ENCODE results near the gene AKAIN1.

DNA sequence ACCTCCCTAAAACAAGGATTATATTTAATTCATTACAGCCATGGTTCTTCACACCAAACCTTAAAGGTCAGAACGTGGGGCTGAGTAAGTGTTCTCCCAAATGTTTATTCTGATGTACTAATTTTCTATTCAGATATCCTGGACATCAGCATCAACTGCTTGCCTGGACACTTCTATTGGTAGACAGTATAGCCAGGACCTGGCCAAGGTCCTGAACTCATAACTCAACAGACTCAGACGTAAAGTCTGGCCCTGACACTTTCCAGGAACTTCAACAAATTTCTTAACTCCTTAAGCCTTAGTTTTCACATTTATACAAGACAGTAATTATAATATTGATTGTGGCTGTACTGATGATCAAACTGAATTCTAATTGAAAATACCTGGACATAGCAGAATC, 89.1 kb downstream of the AKAIN1 start:
- no peak for TF ChIP-seq CTCF (IDR thresholded peaks at IDR 0.05)
- no peak for TF ChIP-seq EZH2 (IDR thresholded peaks at IDR 0.05; ENCODE audit: borderline replicate concordance, insufficient read depth, low read depth, low read length, poor library complexity, severe bottlenecking)
